HG02970 (cell line): ENCODE results near the gene CNOT8.
"Not testable (repeated sequence)": the region's sequence is repeated elsewhere in the genome, so short reads cannot be mapped to it uniquely, and the experiment has no call there.

Experiments used
- ATAC-seq: cut with Tn5 transposase; IDR thresholded peaks from one replicate; pipeline ENCODE4 v1.9.1; 2021; ENCODE audit warnings: mild to moderate bottlenecking, moderate library complexity, moderate number of reproducible peaks; ENCODE audit not compliant: unreplicated experiment, low FRiP score

Gene CNOT8

DNA sequence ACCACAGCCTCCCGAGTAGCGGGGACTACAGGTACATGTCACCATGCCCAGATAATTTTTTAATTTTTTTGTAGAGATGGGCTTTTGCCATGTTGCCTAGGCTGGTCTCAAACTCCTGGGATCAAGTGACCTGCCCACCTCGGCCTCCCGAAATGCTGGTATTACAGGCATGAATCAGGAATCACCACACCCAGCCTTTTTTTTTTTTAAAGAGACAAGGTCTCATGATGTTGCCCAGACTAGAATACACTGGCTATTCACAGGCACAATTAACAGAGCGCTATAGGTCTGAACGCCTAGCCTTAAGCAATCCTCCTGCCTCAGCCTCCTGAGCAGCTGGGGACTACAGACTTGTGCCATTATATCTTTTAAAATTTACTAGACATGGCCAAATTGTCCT is 43.5 kb downstream of the CNOT8 start:
- no peak for ATAC-seq

DNA sequence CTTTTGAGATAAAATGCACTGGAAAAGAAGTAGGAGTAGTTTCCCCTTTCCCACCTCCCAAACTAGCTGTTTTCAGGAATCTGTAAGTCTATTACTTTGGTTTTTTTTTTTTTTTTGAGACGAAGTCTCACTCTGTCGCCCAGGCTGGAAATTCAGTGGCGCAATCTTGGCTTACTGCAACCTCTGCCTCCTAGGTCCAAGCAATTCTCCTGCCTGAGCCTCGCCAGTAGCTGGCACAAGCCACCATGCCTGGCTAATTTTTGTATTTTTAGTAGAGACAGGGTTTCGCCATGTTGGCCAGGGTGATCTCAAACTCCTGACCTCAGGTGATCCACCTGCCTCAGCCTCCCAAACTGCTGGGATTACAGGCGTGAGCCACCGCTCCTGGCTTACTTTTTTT is 47.2 kb downstream of the CNOT8 start:
- ATAC-seq, result not testable (repeated sequence)

DNA sequence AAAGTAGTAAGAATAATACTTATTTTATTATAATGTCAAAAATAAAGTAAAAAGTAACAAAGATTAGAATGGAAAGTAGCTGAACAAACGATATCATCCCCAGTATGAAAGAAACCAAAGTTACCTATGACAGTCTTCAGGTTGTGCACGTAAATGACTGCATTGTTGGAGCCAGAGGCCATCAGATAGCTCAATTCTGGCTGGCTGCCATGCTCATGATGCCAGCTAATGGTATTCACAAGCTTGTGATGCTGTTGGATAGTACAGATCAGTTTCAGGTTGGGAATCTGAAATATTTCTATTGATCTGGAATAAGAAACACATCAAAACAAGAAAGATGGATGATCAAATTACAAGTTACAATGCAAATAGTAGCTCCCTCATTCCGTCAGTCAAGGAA is 58.4 kb downstream of the CNOT8 start:
- no peak for ATAC-seq

DNA sequence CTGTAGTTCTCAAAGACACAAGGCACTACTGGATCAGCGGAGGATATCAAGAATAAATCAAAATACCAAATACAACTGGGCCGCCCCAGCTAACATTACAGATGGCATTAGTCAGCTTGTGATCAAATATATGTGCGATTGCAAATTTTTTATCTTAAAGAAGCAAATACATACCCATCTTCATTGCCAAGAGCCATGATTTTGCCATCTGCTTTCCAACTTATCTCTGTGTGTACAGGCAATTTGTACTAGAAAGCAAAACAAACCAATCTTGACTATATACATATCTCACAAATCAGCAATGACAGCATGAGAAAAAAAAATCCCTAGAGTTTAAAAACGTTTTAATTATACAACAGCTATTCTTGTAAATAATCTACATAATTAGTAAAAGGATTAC is 59.3 kb downstream of the CNOT8 start:
- no peak for ATAC-seq

DNA sequence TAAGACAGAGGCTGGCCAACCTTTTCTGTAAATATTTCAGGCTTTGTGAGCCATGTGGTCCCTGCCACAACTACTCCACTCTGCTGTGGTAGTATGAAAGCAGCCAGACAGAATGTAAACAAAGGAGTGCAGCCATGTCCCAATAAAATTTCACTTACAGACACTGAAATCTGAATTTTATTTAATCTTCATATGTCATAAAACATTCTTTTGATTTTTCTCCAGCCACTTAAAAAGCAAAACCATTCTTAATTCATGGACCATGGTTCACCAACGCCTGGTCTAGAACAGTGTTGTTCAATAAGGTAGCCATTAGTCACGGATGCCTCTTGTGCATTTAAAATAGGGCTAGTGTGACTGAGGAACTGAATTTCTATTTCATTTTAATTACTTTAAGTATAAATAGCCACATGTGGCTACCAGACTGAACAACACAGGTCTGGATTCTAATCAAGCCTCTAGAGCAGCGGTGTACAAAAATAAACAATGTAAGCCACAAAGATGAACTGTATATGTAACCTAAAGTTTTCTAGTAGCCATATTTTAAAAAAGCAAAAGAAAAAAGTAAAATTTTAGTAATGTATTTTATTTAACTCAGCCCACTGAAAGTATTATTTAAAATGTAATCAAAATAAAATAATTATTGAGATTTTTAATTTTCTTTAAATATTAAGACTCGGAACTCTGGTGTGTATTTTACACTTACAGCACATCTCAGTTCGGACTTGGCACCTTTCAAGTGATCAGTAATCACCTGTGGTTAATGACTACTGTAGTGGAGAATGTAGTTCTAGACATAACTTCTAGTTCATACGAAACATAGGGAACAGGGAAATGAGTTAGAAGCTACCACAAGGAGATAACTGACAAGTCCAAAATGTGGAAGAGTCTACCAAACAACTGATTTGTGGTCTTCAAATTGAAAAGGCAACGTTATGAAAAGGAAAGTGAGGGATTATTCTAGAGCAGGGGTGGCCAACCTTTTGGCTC is 65.3 kb downstream of the CNOT8 start:
- no peak for ATAC-seq
